ENCODE measurements around the gene TRMT1. TPM values are rescaled to one million over a fixed set of nuclear protein-coding genes. Genes with fewer than 3 reads are reported as not detected.

The TRMT1 gene
- total RNA-seq, 2 experiments from 2014 or later = 114 TPM

DNA sequence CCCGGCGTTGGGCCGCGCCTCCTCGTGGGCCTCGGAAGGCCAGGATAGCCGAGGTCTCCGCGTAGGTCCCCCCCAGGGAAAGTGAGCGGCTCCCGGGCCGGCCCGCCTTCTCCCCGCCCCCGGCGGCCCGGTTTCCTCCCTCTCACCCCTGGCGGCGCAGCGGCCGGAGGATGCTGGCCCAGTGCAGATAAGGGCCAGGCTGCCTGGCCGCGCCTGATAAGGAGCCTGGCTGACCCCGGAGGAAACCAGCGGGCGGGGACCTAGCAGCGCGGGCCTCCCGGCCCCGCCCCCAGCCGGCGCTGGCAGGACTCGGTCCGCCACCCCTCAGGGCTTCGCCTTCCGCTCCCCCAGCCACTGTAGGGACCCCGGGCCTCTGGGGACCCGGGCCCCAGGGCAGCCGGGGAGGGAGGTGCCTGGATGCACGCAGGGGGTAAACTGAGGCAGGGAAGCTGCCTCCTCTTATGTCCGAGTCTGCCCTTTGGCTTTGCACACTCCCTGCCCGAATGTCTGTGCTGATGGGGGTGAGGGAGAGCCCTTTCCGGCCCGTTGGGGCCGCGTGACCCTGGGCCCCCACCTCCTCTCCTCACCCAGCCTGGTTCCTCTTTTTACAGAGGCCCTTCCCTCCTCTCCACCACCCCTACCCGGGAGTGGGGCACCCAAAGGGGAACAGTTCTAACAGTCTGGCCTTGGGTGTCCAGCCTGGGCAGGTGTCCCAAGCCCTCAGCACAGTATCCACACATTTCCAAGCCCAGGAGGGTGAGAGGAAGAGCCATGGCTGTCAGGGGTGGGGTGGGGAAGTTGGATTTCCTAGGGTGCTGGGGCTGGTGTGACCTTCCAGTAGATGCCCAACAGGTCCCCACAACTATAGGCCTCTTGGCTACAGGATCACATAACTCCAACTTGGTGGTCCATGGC lies 13.6 kb downstream of the TRMT1 start, which contains the start of gene LYL1:
TSS of gene LYL1 (minus strand) at position 193 of the 915 bp plus-strand sequence. CDS start 1,687 bp downstream, outside the sequence.
- Mint-ChIP-seq H3K4me3 (peak within 1 kb of the TSS; percentile 68), H3K9me3 (peaks cover 4% of the 10 kb centered on the region), H3K27ac (no peak within 1 kb of the TSS), H3K4me1 (peaks cover 35% of the 10 kb centered on the region), H3K27me3 (peaks cover 18% of the 10 kb centered on the region), H3K36me3 (peaks cover 14% of the 10 kb centered on the region)
- DNase-seq = peak; percentile 51

GRCh38 chr19:13102416-13102665 lies 14.2 kb downstream of the TRMT1 start:
- peaks cover 35% of the 10 kb centered on the region for H3K4me1 Mint-ChIP-seq
- no peak overlapping the region for H3K27ac Mint-ChIP-seq
- H3K36me3 Mint-ChIP-seq = peaks cover 11% of the 10 kb centered on the region
- peaks cover 22% of the 10 kb centered on the region for H3K27me3 Mint-ChIP-seq
- peak overlapping the region; percentile 68 for H3K4me3 Mint-ChIP-seq
- no peak for DNase-seq
- peaks cover 4% of the 10 kb centered on the region for H3K9me3 Mint-ChIP-seq

DNA sequence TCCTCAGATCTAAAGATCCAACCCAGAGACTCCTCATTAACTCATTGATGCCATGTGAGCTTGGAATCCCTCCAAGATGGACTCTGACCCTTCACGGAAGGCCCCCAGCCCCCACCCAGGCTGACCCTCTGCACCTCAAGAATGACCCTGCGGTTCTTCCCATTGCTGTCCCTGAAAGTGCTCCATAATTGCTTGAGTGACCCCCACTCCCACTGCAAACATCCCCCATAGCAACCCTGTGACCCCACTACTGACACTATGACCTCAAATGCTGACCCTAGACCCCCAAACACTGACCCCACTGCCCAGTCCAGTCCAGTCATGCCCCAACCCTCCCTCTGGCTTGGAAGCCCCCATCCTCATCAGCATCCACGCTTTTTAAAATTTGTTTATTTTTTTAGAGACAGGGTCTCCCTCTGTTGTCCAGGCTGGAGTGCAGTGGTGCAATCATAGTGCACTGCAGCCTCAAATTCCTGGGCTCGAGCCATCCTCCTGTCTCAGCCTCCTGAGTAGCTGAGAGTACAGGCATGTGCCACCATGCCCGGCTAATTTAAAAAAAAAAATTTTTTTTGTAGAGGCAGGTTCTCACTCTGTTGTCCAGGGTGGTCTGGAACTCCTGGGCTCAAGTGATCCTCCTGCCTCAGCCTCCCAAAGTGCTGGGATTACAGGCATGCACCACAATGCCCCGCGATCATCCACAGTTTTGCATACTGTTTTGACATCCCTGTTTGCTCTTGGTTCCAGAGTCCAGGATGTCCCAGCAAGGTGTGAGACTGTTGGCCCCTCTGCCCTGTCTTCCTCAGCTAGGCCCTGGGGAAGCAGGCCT lies 14.7 kb downstream of the TRMT1 start:
- H3K27ac Mint-ChIP-seq = no peak overlapping the region
- DNase-seq = no peak

DNA sequence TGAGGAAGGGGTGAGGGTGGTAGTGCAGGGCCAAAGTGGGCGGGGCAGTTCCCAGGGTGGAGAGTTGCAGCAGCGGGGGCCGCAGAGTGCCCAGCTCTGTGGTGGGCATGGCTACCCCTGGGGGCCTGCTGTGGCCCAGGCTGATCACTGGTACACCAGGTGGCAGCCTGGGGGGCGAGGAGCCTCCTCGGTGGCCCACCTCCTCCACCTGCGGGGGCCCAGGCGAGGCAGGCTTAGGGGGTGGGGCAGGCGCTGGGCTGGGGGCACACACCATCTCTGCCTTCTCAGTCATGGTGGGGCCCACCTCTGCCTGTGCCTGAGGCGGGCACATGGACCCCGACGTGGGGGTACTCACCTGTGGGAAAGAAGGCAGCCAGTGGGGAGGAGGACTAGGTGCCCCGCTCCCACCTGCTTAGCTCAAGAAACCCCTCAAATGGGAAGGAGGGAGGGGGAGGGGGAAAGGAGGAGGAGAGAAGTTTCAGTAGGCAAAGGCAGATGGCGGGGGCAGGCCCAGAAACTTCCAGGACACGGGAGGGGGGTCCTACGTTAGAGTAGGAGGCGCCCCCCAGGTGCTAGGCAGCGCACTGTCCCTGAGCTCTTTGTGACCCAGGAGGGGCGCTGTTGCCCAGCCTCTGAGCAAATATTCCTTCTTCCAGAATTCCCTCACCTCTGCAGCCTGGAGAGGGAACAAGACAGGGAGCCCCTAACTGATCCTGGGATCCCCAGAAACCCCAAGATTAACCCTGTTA lies 15.5 kb downstream of the TRMT1 start:
- peak overlapping the region; percentile 18 for H3K4me3 Mint-ChIP-seq
- H3K9me3 Mint-ChIP-seq = peaks cover 4% of the 10 kb centered on the region
- H3K27ac Mint-ChIP-seq = no peak overlapping the region
- H3K36me3 Mint-ChIP-seq = peaks cover 11% of the 10 kb centered on the region
- H3K27me3 Mint-ChIP-seq = peaks cover 35% of the 10 kb centered on the region
- no peak for DNase-seq
- peaks cover 42% of the 10 kb centered on the region for H3K4me1 Mint-ChIP-seq

More for the DNA sequence above, 14.7 kb downstream of the TRMT1 start:
- Mint-ChIP-seq H3K36me3 (peaks cover 11% of the 10 kb centered on the region), H3K4me1 (peaks cover 39% of the 10 kb centered on the region), H3K4me3 (peak overlapping the region; percentile 68), H3K9me3 (peaks cover 4% of the 10 kb centered on the region), H3K27me3 (peaks cover 27% of the 10 kb centered on the region)

DNA sequence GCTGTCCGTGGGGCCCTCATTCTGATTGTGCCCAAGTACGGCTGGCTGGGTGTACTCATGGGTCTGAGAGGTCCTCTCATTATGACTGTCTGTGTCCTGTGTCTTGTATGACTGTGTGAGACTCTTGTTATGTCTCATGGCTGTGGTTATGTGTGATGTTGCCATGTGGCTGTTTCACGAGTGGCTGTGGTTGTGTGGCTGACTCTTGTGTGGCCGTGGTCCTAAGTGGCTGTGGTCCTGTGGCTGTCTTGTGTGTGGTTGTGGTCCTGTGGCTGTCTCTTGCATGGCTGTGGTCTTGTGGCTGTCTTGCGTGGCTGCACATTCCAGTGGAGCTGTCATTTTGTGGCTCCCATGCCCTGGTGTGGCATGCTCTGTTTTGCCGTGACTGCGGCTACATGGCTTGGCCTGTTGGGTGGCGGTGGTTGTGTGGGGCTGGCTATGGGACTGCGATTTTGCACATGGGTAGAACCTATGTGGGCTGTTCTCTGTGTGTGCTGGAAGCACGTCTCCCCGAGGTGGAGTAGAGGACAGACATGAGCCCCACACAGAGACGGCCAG lies 16.4 kb downstream of the TRMT1 start:
- peak; percentile 67 for DNase-seq
- peaks cover 41% of the 10 kb centered on the region for H3K27me3 Mint-ChIP-seq
- H3K36me3 Mint-ChIP-seq = peaks cover 11% of the 10 kb centered on the region
- H3K4me3 Mint-ChIP-seq = peak overlapping the region; percentile 56
- H3K9me3 Mint-ChIP-seq = peaks cover 4% of the 10 kb centered on the region
- peaks cover 44% of the 10 kb centered on the region for H3K4me1 Mint-ChIP-seq
- H3K27ac Mint-ChIP-seq = peak overlapping the region; percentile 89

DNA sequence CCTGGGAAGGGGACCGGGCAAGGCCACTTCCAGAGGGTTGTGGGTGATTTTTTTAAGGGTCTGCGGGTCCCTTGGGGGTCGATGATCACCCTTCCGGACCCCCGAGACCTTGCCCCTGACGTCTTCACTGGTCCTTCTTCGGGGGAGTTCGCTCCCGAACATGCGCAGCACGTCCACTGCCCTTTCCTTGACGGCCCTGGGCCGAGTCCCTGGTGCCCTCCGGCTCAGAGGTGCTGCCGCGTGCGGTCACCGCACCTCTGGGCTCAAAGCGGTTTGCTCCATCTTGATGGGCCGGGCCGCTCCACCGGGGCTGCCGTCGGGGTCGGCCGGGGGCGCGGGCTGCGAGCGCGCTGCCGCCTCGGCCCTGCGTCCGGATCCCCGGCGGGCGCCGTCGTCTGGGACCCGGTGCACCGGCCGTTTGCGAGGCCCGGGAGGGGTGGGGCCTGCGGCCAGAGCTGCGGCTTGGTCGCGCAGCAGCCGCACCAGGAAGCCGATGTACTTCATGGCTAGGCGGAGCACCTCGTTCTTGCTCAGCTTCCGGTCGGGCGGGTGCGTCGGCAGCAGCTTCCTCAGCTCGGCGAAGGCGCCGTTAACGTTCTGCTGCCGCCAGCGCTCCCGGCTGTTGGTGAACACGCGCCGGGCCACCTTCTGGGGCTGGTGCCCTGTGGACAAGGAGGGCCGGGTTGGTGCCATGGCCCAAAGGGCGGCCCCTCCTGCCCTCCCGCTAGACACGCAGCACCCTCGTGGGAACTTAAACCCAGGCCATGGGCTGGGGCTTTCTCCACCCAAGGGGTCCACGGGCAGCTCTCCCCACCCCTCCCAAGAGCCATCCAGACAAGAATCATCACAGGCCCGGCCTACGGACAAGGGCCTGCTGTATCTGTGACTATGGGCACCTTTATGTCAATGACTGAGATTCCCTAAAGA lies 17.2 kb downstream of the TRMT1 start:
- Mint-ChIP-seq H3K4me3 (peak overlapping the region; percentile 63), H3K27me3 (peaks cover 48% of the 10 kb centered on the region), H3K4me1 (peaks cover 42% of the 10 kb centered on the region), H3K27ac (peak overlapping the region; percentile 89), H3K36me3 (peaks cover 7% of the 10 kb centered on the region), H3K9me3 (peaks cover 4% of the 10 kb centered on the region)
- DNase-seq = peak; percentile 79

- Mint-ChIP-seq H3K4me3 (peak overlapping the region; percentile 63), H3K9me3 (peaks cover 4% of the 10 kb centered on the region), H3K27me3 (peaks cover 52% of the 10 kb centered on the region), H3K27ac (peak overlapping the region; percentile 65), H3K36me3 (peaks cover 7% of the 10 kb centered on the region), H3K4me1 (peaks cover 44% of the 10 kb centered on the region)
- DNase-seq = no peak
Measured at GRCh38 chr19:13098277-13099072, 18.1 kb downstream of the TRMT1 start.

DNA sequence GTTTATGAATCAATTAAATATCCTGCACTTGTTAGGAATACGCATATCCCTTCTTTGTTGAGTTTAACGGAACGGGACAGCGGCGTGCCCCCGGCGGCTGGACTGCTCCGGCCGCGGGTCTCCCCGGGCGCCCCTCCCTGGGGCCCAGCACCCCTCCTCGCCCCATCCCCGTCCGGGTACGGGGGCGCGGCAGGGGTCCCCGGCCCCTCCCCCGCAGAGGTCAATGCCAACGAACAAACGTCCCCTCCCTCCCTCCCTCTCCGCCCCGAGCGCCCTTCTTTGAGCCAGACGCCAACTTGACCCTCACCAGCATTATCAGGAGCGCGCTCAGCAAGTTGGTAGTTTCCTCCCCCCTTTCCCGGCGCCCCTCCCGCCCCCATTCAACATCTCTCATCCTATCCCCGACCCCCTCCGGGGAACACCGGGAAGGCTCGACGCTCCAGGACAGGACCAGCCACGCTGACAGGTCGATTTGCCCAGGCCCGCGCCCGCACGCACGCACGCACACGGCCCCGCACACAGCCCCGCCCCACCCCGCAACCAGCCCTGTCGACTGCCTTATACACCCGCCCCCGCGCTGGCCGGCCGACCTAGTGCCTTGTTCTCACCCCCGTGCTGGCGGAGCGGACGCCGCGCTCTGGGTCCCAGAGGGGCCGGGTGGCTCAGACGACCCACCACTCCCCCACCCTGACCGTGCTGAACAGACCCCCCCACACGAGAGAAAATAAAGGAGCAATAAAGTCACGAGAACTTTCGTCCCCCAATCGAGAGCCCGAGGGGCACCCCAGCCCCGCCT lies 18.9 kb downstream of the TRMT1 start:
- no peak for DNase-seq
- peak overlapping the region; percentile 50 for H3K4me3 Mint-ChIP-seq
- H3K4me1 Mint-ChIP-seq = peaks cover 41% of the 10 kb centered on the region

GRCh38 chr19:13097033-13097462 lies 19.5 kb downstream of the TRMT1 start:
- Mint-ChIP-seq H3K4me3 (peak overlapping the region; percentile 59), H3K9me3 (peaks cover 4% of the 10 kb centered on the region), H3K27ac (peak overlapping the region; percentile 7), H3K36me3 (peaks cover 7% of the 10 kb centered on the region), H3K4me1 (peaks cover 38% of the 10 kb centered on the region), H3K27me3 (peaks cover 52% of the 10 kb centered on the region)
- no peak for DNase-seq

More for the DNA sequence above, 18.9 kb downstream of the TRMT1 start:
- Mint-ChIP-seq H3K9me3 (peaks cover 4% of the 10 kb centered on the region), H3K36me3 (peaks cover 7% of the 10 kb centered on the region), H3K27me3 (peaks cover 52% of the 10 kb centered on the region), H3K27ac (no peak overlapping the region)

- H3K4me1 Mint-ChIP-seq = peaks cover 32% of the 10 kb centered on the region
- peak overlapping the region; percentile 5 for H3K27ac Mint-ChIP-seq
- peaks cover 4% of the 10 kb centered on the region for H3K9me3 Mint-ChIP-seq
- DNase-seq = no peak
- H3K27me3 Mint-ChIP-seq = peaks cover 52% of the 10 kb centered on the region
- peak overlapping the region; percentile 25 for H3K4me3 Mint-ChIP-seq
- H3K36me3 Mint-ChIP-seq = peaks cover 7% of the 10 kb centered on the region
Measured at GRCh38 chr19:13095934-13096927, 20.3 kb downstream of the TRMT1 start.

DNA sequence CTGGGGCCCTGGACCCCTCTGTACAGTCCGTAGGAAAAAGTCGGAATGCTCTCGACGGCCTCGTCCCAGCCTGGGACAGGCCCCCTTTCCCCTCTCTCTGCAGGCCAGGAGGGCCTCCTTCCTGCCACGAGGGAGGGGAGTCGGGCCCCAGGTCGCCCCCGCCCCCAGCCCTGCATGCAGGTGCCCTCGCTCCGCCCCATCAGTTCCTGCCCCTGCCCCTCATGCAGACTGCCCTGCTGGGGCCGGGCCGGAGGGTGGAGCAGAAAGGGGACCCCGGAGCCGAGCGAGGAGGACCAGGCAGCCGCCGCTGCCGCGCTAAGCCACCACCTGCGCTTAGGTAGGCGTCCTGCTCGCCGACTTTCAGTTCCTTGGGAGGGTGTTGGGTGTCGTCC lies 21.2 kb downstream of the TRMT1 start:
- H3K36me3 Mint-ChIP-seq = peaks cover 7% of the 10 kb centered on the region
- no peak for DNase-seq
- H3K9me3 Mint-ChIP-seq = peaks cover 4% of the 10 kb centered on the region
- H3K4me1 Mint-ChIP-seq = peaks cover 32% of the 10 kb centered on the region
- no peak overlapping the region for H3K4me3 Mint-ChIP-seq
- peaks cover 52% of the 10 kb centered on the region for H3K27me3 Mint-ChIP-seq
- no peak overlapping the region for H3K27ac Mint-ChIP-seq

Measured in activated naive CD8-positive, alpha-beta T cell treated with anti-CD3 and anti-CD28 coated beads for 36 hours (primary cell).